Hepatocyte (in vitro differentiated cells): Measurements from ENCODE around the gene PTPRN2. TPM values are rescaled to one million over a fixed set of nuclear protein-coding genes. Genes with fewer than 3 reads are reported as not detected.

Experiments used
- DNase-seq: peaks from one replicate; pipeline ENCODE4 v3.0.0-alpha.2; 2016; ENCODE audit warnings: low spot score
- H2AFZ ChIP-seq: fragments of 200-600 bp; sonication (generic); 2 replicates; pipeline ENCODE4 v1.6.0; 2016; ENCODE audit warnings: antibody characterized with exemption, mild to moderate bottlenecking
- H3K27ac ChIP-seq: fragments of 200-600 bp; sonication (generic); 2 replicates; pipeline ENCODE4 v1.5.1; 2016; ENCODE audit warnings: mild to moderate bottlenecking
- H3K27me3 ChIP-seq: fragments of 200-600 bp; sonication (generic); 2 replicates; pipeline ENCODE4 v1.6.1; 2016
- H3K36me3 ChIP-seq: fragments of 200-600 bp; sonication (generic); replicated peaks from 2 replicates; pipeline ENCODE4 v1.5.1; 2016; ENCODE audit warnings: low read depth; ENCODE audit not compliant: insufficient read depth
- H3K4me1 ChIP-seq: fragments of 200-600 bp; sonication (generic); 2 replicates; pipeline ENCODE4 v1.5.1; 2016; ENCODE audit warnings: mild to moderate bottlenecking, moderate library complexity; ENCODE audit not compliant: insufficient read depth
- H3K4me2 ChIP-seq: fragments of 200-600 bp; sonication (generic); 2 replicates; pipeline ENCODE4 v1.6.0; 2016
- H3K4me3 ChIP-seq: fragments of 200-600 bp; sonication (generic); 2 replicates; pipeline ENCODE4 v1.5.1; 2016; ENCODE audit warnings: mild to moderate bottlenecking
- H3K79me2 ChIP-seq: fragments of 200-600 bp; sonication (generic); 2 replicates; pipeline ENCODE4 v1.6.0; 2017; ENCODE audit warnings: mild to moderate bottlenecking
- H3K9me2 ChIP-seq: fragments of 200-600 bp; sonication (generic); replicated peaks from 2 replicates; pipeline ENCODE4 v1.6.0; 2017; ENCODE audit warnings: mild to moderate bottlenecking; ENCODE audit not compliant: insufficient read depth
- H3K9me3 ChIP-seq: fragments of 200-600 bp; sonication (generic); 2 replicates; pipeline ENCODE4 v1.5.1; 2016; ENCODE audit warnings: low read depth, mild to moderate bottlenecking
- H4K20me1 ChIP-seq: fragments of 200-600 bp; sonication (generic); 2 replicates; pipeline ENCODE4 v1.6.0; 2016; ENCODE audit warnings: mild to moderate bottlenecking; ENCODE audit not compliant: insufficient read depth, poor library complexity, severe bottlenecking
- EZH2 ChIP-seq: fragments of 200-600 bp; sonication (generic); IDR thresholded peaks from 2 replicates; pipeline ENCODE4 v1.6.1; 2016; ENCODE audit warnings: antibody characterized with exemption, mild to moderate bottlenecking, borderline replicate concordance
- EZH2phosphoT487 ChIP-seq: fragments of 200-600 bp; sonication (generic); IDR thresholded peaks from one replicate; pipeline ENCODE4 v1.6.1; 2018; ENCODE audit warnings: antibody characterized with exemption, mild to moderate bottlenecking, low read depth, moderate library complexity; ENCODE audit not compliant: unreplicated experiment, severe bottlenecking
- whole genome bisulfite sequencing: methylation state at CpG from one replicate; pipeline ENCODE4 v1.1.6; 2016; ENCODE audit warnings: low lambda C conversion rate; ENCODE audit errors: missing lambda C conversion rate; 5-methylcytosine and 5-hydroxymethylcytosine counted together
- polyA plus RNA-seq: library from polyadenylated mRNA; unstranded; fragments of >200 nt; fragmentation: Nextera tagmentation; extraction: Ambion mirVana; gene quantifications from 2 replicates; pipeline ENCODE4 v1.2.1, GENCODE V29; 2016
- total RNA-seq: library from RNA; depleted of rRNA; stranded (reverse); fragments of >200 nt; gene quantifications from 2 replicates; pipeline ENCODE4 v1.2.3, GENCODE V29; 2014
- TF ChIP-seq, protein P1 (sequence below): fragments of 200-600 bp; sonication (generic); IDR thresholded peaks from 2 replicates; pipeline ENCODE4 v1.5.1; 2016; ENCODE audit warnings: antibody characterized with exemption, mild to moderate bottlenecking; ENCODE audit not compliant: poor library complexity

Gene PTPRN2
- total and polyA plus RNA-seq, 2 experiments from 2014 or later = 2.1 to 3.3 TPM

DNA sequence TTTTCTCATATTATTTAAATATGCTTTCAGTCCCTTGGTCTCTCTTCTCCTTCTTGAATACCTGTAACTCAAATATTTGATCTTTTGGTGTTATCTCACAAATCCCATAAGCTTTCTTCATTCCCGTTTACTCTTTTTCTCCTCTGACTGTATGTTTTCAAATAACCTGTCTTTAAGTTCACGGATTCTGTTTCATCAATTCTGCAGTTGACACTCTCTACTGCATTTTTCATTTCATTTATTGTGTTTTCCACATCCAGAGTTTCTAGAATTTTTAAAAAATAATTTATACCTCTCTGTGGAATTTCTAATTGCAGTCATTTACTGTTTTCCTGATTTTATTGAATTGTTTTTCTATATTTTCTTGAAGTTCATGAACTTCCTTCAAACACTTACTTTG, 298.4 kb downstream of the PTPRN2 start:
- WGBS = 92% methylated on average over 2 of the region's 2 CpGs
- TF ChIP-seq, protein P1, sequence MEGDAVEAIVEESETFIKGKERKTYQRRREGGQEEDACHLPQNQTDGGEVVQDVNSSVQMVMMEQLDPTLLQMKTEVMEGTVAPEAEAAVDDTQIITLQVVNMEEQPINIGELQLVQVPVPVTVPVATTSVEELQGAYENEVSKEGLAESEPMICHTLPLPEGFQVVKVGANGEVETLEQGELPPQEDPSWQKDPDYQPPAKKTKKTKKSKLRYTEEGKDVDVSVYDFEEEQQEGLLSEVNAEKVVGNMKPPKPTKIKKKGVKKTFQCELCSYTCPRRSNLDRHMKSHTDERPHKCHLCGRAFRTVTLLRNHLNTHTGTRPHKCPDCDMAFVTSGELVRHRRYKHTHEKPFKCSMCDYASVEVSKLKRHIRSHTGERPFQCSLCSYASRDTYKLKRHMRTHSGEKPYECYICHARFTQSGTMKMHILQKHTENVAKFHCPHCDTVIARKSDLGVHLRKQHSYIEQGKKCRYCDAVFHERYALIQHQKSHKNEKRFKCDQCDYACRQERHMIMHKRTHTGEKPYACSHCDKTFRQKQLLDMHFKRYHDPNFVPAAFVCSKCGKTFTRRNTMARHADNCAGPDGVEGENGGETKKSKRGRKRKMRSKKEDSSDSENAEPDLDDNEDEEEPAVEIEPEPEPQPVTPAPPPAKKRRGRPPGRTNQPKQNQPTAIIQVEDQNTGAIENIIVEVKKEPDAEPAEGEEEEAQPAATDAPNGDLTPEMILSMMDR = no peak
- TF ChIP-seq EZH2 (no peak), EZH2phosphoT487 (no peak)
- no peak overlapping the region for H3K4me2 ChIP-seq
- no peaks in the 10 kb centered on the region for H3K79me2 ChIP-seq
- H3K4me1 ChIP-seq = no peaks in the 10 kb centered on the region
- H2AFZ ChIP-seq = no peak overlapping the region
- H3K27me3 ChIP-seq = no peaks in the 10 kb centered on the region
- DNase-seq = no peak
- no peaks in the 10 kb centered on the region for H3K9me2 ChIP-seq
- H3K9me3 ChIP-seq = no peaks in the 10 kb centered on the region
- no peaks in the 10 kb centered on the region for H3K36me3 ChIP-seq
- no peak overlapping the region for H3K27ac ChIP-seq
- no peak overlapping the region for H3K4me3 ChIP-seq
- no peaks in the 10 kb centered on the region for H4K20me1 ChIP-seq

DNA sequence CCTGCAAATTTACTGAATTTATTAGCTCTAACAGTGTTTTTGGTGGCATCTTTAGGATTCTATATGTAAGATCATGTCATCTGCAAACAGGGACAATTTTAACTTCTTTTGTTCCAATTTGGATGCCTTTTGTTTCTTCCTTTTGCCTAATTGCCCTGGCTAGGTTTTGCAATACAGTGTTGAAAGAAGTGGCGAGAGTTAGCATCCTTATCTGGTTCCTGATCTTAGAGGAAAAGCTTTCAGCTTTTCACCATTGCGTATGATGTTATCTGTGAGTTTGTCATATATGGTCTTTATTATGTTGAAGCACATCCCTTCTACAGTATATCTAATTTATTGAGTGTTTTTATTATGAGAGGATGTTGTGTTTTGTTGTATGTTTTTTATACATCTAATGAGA, 301.4 kb downstream of the PTPRN2 start:
- Histone ChIP-seq H3K4me1 (no peaks in the 10 kb centered on the region), H3K79me2 (no peaks in the 10 kb centered on the region), H4K20me1 (no peaks in the 10 kb centered on the region), H3K27me3 (no peaks in the 10 kb centered on the region), H3K4me3 (no peak overlapping the region), H3K9me2 (no peaks in the 10 kb centered on the region), H2AFZ (no peak overlapping the region), H3K9me3 (no peaks in the 10 kb centered on the region), H3K4me2 (no peak overlapping the region), H3K27ac (no peak overlapping the region), H3K36me3 (no peaks in the 10 kb centered on the region)
- 68% methylated on average over 2 of the region's 2 CpGs for WGBS
- TF ChIP-seq EZH2phosphoT487 = no peak
- TF ChIP-seq, protein P1 = no peak
- no peak for DNase-seq

DNA sequence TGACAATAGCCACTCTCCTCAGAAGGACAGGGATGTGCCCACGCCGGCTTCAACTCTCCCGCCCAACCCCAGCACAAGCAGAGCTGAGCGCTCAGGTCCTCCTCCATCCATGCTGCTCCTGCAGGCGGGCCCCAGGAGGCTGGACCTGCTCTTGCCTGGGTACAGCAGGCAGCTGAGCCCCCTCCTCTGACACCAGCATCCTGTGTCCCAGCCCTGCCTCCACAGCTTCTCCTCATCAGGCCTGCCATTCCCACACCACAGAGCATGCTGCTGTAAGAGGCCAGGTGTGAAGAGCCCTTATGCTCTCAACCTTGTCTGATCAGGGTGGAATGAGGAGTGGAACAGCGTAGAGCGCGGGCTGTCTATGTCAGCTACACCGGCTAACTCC, 302.2 kb downstream of the PTPRN2 start:
- 91% methylated on average over 9 of the region's 9 CpGs for WGBS
- no peak overlapping the region for H3K4me2 ChIP-seq
- no peaks in the 10 kb centered on the region for H3K4me1 ChIP-seq
- no peaks in the 10 kb centered on the region for H3K36me3 ChIP-seq
- H2AFZ ChIP-seq = no peak overlapping the region
- no peak for TF ChIP-seq EZH2phosphoT487
- no peak overlapping the region for H3K27ac ChIP-seq
- no peaks in the 10 kb centered on the region for H3K79me2 ChIP-seq
- H3K27me3 ChIP-seq = no peaks in the 10 kb centered on the region
- no peak for DNase-seq
- no peaks in the 10 kb centered on the region for H4K20me1 ChIP-seq
- no peak overlapping the region for H3K4me3 ChIP-seq
- no peaks in the 10 kb centered on the region for H3K9me2 ChIP-seq
- no peaks in the 10 kb centered on the region for H3K9me3 ChIP-seq

DNA sequence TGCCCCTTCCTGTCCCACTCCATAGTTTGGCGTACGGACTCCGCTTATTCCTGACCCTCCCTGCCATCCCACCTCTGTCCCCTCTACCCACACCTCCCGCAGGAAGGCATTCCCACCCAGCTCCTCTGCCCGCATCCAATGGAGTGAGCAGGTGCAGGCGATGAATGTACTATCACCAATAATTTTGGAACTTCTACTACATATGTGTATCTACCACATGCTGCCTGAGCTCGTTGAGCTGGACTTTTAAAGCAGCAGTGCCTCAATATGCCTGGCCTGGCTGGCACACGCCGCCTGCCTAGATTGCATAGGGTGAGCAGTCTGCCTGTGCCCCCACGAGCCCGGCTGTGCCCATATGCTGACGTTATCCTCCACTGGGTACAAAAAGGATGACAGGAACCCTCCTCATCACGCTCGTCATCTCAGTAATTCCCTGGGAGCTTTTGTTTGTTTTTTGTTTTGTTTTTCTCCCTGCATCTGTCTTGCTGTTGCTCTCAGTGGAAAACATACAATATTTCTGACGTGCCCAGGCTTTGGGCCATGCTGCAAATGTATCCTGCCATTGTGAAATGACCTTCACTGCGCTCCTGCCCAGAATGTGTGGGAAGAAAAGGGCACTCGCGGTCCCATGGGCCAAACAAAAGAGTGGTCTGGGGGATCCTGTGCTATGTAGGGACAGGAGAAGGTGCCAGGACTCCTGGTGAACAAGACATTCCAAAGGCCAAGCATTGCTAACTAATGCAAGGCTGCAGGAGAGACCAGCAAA, 302.8 kb downstream of the PTPRN2 start:
- WGBS = 88% methylated on average over 18 of the region's 18 CpGs
- Histone ChIP-seq H3K79me2 (no peaks in the 10 kb centered on the region), H3K9me3 (no peaks in the 10 kb centered on the region), H2AFZ (no peak overlapping the region), H3K27me3 (no peaks in the 10 kb centered on the region), H3K27ac (no peak overlapping the region), H3K36me3 (no peaks in the 10 kb centered on the region), H4K20me1 (no peaks in the 10 kb centered on the region), H3K4me2 (no peak overlapping the region), H3K9me2 (no peaks in the 10 kb centered on the region), H3K4me3 (no peak overlapping the region), H3K4me1 (no peaks in the 10 kb centered on the region)
- DNase-seq = no peak
- TF ChIP-seq, protein P1 = no peak
- TF ChIP-seq EZH2 (no peak), EZH2phosphoT487 (no peak)
